Skin epidermis (tissue), 12 donors: Measurements from ENCODE around the gene CHURC1.

ENCODE experiments used
- H3K27ac ChIP-seq, 21 experiments: fragments of 200-600 bp; sonication (generic) in 11 of 21; one replicate each; pipeline ENCODE4 v1.5.0; 2020; ENCODE audit warnings: mild to moderate bottlenecking in 3 of 21, inconsistent platforms in 2 of 21, moderate library complexity in 2 of 21
- H3K4me3 ChIP-seq, 7 experiments: fragments of 200-600 bp; sonication (generic) in 2 of 7; one replicate each; pipeline ENCODE4 v1.5.0; 2020; ENCODE audit warnings: inconsistent platforms in 2 of 7, mild to moderate bottlenecking in 2 of 7, moderate library complexity in 1 of 7

Gene CHURC1

DNA sequence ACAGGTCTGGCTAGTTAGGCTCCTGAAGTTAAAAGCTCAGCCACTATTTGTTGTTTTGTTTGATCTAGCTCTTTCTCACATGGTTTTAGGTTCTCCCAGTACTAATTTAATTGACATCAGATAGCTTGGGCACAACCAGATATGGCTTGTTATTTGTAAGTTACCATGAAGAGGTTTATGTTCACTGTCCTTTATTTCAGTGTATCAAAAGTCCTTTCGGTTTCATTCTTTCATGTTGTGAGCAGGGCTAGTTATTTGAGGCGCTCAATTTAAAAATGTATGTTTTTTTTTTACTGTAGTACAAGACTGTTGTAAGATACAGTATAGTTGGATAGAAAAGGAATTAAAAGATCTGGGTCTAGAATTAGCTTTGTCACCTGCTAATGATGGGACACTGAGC, 21.3 kb downstream of the CHURC1 start:
- H3K4me3 ChIP-seq: no peak overlapping the region
- H3K27ac ChIP-seq: peak overlapping the region in 3 of 21 experiments; percentile 6 to 47 (median 9)

DNA sequence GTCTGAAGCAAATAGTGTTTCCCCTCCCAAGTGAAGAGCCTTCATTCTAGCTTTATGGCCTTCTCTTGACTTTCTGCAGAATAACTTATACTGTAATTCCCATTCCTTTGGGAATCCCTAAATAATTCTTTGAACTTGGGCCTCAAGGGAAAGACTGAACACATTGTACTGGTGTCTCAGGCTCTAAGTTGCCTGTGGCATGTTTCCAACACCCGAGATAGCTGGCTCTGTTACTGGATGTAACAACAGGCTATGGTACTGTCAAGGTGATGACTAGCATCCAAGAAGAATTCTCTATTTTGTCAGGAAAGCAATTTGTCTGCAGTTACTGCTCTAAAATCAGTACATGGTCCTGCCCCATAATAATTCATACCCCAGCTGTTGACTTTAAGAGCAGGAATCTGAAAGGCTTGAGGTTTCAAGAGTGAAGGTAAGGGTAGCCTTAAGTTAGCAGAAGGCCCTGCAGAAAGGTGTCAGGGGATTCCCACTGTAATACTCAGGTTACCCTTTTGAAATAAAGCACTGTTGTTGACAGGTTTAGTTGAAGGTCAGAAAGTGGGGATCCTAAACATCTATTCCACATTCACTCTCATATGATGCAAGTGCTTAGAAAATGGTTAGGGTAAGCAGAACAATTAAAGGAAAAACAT, 23.0 kb downstream of the CHURC1 start:
- Histone ChIP-seq H3K4me3 (no peak overlapping the region), H3K27ac (no peak overlapping the region)

DNA sequence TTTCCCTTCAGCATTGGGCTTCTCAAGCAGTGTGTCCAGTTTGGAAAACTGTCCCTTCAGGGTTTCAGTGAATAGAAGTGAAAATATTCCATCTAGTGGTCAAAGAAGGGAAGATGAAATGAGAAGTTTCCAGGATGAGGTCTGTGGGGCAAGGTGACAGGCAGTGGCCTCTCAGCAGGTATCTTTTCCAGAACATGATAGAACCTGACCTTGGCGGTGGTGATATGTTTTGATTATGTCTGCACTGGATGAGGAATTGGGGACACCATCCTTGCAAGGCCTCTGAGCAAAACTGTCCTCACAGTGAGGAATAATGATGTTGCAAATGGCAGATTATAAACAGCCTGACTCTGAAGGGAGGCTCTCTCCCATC, 23.6 kb downstream of the CHURC1 start:
- H3K4me3 ChIP-seq: no peak overlapping the region
- H3K27ac ChIP-seq: no peak overlapping the region

DNA sequence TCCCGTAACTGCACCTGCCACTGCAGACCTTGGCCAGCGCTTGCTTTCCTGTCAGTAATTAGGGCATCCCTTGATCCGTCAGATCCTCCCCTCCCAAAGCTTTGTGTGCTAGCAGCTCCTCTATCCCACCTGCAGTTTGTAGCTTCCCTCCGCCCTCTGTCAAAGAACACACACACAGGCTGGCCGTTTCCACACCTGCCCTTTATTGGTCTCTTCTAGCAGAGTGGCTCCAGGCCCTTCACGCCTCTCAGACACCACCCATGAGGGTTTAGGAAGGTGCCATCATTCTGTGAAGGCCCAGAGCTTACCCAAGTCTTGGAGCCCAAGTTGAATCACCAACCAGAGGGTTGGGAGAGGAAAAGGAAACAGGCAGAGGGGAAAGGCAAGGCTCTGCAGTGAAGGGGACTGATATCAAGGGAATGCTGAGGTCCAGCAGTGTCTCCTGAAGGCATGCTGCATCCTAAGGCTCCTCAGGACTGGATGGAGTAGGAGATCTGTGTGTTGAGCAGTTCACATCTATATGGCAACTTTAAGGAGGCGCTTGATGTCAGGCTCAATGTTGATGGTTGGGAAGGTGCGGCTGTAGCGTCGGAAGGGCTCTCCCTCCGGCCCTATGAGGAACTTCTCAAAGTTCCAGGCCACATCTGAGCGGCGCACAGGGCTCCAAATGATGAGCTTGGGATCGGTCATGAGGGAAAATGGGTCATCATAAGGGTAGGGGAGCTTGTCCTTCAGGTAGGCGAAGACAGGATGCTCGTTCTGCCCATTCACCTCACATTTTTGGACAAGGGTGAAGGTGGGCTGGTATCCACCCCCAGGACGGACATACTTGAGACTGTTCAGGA, 24.9 kb downstream of the CHURC1 start:
- Histone ChIP-seq H3K27ac (no peak overlapping the region), H3K4me3 (no peak overlapping the region)

DNA sequence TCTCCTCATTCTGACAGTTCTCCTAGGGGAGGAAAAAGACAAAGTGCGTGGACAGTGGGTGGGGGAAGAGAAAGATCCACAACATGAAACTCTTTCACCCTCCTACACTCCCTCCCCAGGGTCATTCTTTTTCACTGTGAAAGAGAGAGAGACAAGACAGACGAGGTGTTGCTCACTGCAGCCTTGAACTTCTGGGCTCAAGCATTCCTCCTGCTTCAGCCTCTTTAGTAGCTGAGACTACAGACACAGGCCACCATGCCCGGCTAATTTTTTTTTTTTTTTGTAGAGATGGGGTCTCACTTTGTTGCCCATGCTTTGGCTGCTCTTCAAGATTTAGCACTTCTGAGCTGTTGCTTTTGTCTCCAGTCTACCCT, 25.5 kb downstream of the CHURC1 start:
- H3K27ac ChIP-seq: no peak overlapping the region
- H3K4me3 ChIP-seq: no peak overlapping the region

DNA sequence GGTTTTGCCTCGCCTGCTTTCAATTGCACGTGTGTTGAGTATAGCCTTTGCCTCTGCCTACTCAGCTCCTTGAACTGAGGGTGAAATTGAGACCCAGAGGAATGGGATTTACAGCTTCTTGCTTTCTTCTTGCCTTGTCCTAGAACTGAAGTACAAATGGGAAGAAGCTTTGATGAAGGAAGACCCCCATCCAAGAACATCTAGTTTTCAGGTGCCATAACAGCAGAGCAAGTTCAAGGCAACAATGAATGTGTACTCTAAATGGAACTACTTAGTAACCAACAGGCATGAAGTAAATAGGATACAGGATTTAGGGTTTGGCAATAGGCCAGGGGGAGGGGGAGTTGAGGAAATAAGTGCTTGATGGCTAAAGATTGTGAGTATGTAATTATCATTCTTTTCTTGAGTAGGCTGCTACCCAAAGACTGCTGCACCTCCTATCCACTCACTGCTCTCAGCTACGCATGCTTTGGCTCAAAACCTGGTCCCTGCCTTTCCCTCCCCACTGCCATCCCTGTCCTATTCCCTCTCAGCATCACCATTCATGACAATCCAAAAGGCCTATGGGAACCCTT, 26.2 kb downstream of the CHURC1 start:
- Histone ChIP-seq H3K27ac (no peak overlapping the region), H3K4me3 (no peak overlapping the region)

DNA sequence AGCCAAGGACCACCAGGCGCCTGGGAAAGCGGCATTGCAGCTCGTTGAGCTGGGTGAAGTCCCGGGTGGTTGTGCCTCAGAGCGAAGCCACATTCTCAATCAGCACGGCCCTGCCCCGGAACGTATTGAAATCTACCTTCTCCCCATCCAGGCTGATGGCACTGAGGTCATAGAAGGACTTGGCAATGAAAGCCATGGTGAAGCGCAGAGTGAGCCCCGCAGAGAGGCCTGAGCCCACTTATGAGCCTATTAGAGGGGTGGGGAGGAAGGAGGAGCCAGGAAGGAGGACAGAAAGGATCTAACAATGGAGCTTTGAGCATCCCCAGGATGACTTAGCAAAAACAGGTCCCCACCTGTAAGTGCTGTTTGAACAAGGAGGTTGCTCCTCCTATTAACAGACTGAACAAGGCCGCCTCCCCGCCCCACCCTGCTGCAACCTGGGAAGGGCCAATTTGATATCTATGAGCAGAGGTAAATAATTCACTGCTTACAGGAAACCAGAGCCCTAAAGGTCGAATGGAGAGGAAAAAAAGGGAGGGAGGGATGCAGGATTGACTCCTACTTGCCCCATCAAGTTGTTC, 28.4 kb downstream of the CHURC1 start, which contains the start of gene GPX2:
Gene GPX2 (minus strand): TSS at position 215 of the 581 bp plus-strand sequence. CDS start 19 bp downstream, at position 196.
- peak within 1 kb of the TSS in 3 of 7 experiments; percentile 8 to 33 (median 15) for H3K4me3 ChIP-seq
- H3K27ac ChIP-seq: peak within 1 kb of the TSS in 18 of 21 experiments; percentile 4 to 75 (median 52)

DNA sequence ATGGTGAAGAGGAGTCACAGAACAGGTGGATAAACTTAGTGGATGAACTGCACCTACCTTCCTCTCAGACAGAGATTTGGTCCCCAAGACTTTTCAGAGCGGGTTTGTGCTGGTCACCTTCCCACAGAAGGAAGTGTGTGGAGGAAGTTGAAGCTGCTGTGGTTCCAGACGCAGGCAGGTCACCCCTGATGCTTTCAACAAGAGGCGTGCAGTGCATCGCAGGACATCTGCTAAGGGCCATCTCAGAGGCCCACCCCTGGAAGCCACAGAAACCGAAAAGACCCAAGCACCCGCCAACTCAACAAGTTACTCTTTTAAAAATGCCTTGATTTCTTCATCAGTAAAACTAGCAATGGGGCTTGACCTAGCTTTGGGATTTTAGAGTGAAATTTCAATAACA, 29.3 kb downstream of the CHURC1 start:
- H3K27ac ChIP-seq: peak overlapping the region in 7 of 21 experiments; percentile 21 to 73 (median 63)
- H3K4me3 ChIP-seq: no peak overlapping the region

DNA sequence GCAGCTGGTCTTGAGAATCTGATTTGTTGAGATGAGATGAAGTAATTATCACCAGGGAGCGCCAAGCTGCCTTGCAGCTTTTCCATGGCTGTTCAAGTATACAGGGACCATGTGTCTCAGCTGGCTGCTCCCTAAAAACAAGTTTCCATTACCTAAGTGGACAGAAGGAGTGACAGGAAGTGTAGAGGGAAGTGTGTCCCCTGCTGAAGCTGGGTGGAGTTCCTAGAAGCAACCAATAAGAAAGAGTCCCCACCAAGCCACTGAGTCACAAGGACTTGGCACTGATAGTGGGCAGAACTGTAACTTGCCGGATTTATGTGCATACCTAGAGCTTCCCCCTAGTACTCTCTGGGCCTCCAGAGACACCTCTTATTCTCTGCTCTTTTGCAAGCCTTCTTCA, 29.8 kb downstream of the CHURC1 start:
- Histone ChIP-seq H3K4me3 (no peak overlapping the region), H3K27ac (peak overlapping the region in 3 of 21 experiments; percentile 22 to 68 (median 63))

DNA sequence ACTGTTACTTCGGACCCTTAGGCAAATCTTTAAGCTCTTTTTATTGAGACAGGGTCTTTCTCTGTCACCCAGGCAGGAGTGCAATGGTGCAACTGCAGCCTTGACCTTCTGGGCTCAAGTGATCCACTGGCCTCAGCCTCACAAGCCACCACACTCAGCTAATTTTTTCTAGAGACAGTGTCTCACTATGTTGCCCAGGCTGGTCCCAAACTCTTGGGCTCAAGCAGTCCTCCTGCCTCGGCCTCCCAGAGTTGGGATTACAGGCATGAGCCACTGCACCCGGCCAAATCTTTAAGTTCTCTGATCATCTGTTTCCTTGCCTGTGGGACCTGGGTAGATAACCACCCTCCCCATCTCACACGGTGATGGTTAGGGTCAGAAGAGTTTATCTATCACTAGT, 30.6 kb downstream of the CHURC1 start:
- no peak overlapping the region for H3K27ac ChIP-seq
- H3K4me3 ChIP-seq: no peak overlapping the region

DNA sequence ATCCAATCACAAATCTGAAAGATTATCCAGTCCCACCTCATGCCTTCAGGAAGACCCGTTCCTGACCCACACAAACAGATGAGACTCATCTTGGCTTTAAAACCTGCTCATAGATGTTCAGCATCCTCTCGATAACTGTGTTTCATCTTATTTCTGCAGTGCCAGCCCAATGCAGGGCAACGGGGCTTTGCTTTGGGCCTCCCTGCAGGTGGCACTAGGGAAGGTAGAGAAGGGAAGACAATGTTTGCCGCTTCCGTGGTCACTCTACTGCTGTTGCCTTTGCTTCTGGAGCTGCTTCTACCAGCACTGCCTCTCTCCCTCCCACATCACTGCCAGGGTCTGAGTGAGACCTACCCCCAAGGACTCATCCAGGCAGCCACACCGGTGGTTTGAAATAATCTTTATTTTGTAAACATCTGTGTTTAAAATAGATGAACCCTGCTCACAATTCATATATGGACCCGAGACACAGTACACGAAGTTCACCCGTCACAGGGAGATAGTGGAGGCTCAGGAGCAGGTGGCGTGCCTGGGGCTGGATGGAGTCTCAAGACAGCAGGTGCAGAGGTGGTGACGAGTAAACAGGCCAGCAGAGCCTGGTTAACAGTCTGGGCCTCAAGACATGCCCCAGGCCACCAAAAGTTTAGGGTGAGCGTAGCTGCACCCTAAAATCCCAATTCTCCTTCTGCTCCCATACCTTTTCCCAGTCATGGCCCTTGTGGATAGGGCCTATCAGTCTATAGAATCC, 31.4 kb downstream of the CHURC1 start:
- Histone ChIP-seq H3K27ac (no peak overlapping the region), H3K4me3 (no peak overlapping the region)

DNA sequence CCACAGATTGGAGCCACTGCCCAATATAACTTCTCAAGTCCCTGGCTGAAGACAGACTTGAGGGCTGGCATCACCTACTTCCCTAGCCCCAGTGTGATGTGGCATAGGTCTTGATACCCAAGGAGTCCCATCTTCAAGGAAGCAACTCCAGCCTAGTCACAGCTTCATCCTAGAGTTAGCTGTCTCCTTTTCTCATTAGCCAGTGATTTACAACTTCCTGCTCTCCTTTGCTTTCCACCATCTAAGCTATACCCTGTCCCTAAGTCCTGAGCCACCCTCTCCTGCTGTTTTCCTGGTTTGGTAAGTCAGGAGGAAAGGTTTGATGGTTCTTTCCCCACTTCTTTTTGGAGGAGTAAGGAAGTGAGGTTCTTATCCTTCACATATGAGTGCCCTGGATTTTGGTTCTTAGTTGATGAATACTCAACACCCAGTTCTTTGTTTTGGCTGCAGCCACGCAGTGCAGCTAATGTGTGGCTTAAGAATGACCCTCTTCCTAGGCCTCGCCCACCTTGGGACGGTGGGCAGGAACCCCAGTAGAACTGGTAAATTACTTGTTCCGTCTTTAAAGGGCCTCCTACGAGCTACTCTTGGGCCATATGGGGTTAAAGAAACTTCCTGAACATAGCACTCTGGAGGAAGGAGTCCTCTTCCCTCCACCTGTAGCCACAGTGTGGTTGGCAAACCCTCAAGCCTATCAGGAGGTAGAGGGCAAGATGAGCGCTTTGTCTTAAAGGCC, 32.2 kb downstream of the CHURC1 start:
- Histone ChIP-seq H3K4me3 (no peak overlapping the region), H3K27ac (no peak overlapping the region)

DNA sequence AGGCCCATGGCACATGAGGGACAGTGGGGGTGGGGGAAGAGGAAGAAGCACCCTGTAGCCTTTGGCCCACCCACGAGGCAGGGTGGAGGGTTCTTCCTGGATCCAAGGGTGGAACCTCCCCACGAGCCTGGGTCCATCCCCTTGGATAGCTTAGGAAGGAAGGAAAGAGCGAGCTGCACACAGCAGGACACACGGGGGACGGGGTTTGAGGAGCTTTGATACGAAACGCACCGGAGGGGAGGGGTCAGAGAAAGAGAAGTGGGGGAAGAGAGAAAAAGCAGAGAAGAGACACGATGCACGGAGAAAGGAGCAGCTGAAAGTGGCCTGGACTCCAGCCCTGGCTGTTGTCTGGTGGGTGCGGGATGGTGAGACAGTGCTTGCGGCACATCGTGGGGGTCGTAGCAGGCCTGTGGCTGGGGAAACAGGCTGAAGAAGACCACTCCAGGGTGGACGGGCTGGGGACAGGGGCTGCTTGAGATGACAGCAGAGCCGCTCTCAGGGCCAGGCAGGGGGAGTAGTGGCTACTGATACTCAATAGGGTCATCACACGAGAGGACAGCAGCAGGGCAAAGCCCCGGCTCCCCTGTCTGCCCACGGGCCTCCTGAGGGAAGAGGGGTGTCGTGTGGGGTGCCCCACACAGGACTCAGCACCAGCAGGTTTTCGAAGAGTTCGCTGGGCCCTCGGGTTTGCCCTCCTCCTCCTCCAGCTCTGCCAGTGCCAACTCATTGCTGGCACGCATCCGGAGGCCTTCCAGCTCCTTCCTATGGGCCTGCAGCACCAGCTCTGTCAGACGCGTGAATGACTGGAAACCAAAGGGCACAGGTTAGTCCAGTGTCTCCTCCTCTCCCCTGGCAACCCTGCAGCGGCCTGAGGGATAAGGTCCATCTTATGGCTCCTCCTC, 33.7 kb downstream of the CHURC1 start:
- no peak overlapping the region for H3K27ac ChIP-seq
- no peak overlapping the region for H3K4me3 ChIP-seq

DNA sequence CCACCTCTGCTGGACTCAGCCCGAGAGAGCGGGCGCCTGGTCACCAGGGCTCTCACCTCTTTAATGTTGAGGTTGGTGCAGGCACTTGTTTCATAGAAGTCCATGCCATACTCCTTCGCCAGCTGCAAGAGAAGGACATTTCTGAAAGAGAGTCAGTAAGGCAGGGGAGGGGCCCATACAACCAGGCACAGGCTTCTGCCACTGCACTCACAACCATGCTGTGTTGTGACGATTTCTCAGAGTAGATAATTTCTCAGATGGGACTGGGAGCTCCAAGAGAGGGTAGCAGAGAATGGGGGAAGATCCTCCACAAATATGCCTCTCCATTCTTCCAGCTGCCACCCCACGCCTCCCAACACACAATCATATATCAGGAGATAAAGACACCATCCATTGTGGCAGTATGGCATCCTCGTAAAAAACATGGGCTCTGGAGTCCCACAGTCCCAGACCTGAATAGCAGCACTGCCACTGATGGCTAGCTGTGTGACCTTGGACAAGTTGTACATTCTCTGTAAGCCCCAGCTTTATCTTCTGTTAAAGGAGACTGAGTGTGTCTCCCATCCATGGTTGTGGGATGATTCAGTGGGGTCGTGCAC, 34.5 kb downstream of the CHURC1 start:
- H3K4me3 ChIP-seq: no peak overlapping the region
- H3K27ac ChIP-seq: no peak overlapping the region

DNA sequence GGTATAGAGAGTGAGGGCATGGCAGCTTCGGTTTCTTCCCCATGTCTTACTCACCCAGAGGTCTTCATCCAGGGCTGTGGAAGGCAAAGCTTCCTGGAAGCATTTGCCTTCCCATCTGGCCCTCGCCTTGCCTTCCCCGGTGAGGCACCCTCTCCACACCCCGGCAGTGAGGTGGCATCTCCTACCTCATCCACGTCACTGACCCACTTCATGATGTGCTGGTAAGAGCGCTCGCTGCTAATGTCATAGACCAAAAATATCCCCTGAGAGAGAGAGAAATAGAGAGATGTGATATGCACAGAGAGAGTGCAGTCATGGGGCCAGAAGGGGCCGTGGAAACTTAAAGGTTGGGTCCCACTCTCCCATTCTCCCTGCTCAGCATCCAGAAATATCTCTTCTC, 36.6 kb downstream of the CHURC1 start:
- no peak overlapping the region for H3K27ac ChIP-seq

DNA sequence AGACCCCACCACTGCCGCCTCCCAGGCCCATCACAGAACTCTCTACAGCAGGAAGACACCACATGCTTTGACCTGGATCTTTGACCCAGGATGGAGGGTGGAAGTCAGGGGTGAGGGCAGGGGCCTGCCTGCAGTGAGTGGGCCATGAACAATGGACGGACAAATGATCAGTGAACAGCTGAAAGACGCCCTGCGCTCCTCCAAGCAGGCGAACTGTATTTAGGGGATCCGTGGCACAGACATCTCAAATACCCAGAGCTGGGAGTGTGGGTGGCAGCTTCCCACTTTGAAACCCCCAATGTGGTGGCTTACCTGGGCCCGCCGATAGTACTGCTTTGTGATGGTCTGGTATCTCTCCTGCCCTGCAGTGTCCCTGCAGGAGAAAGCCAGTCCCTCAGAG, 37.0 kb downstream of the CHURC1 start:
- no peak overlapping the region for H3K27ac ChIP-seq
- H3K4me3 ChIP-seq: no peak overlapping the region

More for the DNA sequence above, 36.6 kb downstream of the CHURC1 start:
- H3K4me3 ChIP-seq: no peak overlapping the region

DNA sequence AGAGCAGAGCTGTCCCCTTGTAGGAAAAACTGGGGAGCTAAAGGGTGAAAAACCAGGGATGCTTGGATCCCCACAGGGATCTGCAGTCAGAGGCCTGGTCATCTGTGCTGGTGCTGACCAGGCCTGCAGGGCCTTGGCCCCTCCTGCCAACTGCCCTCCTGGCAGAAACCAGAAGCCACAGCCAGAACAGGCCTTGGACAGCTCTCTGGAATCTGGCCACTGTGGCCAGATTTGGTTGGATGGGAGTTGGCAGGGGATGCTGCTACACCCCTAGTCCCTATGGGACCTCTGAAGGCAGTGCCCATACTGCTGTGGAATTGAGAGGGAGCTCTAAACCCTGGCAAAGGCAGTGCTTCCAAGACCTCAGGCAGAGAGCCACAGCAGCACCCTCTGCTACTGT, 37.5 kb downstream of the CHURC1 start:
- no peak overlapping the region for H3K27ac ChIP-seq
- no peak overlapping the region for H3K4me3 ChIP-seq
